Measurements from ENCODE around the gene ADGRG2. TPM values are rescaled to one million over a fixed set of nuclear protein-coding genes. Genes with fewer than 3 reads are reported as not detected.
"Not testable (repeated sequence)": the region's sequence is repeated elsewhere in the genome, so short reads cannot be mapped to it uniquely, and the experiment has no call there.

ADGRG2 gene
- polyA plus RNA-seq, 1 donor from 2014 or later = 0.05 TPM

- Histone ChIP-seq H4K20me1 (ENCODE audit: insufficient read depth) (no peaks in the 10 kb centered on the region), H3K36me3 (ENCODE audit: insufficient read depth, low read length) (no peaks in the 10 kb centered on the region), H3K9me2 (ENCODE audit: insufficient read depth, low read length) (no peaks in the 10 kb centered on the region), H3F3A (ENCODE audit: insufficient read depth, low read length, poor library complexity, severe bottlenecking) (no peaks in the 10 kb centered on the region), H3K9me3 (ENCODE audit: low read length) (no peaks in the 10 kb centered on the region), H3K79me2 (replicated peaks; ENCODE audit: insufficient read depth, low read length) (no peaks in the 10 kb centered on the region), H3K9ac (ENCODE audit: low read length) (no peak overlapping the region), H3K4me3 (ENCODE audit: low read length) (no peak overlapping the region), H2AFZ (ENCODE audit: low read depth, low read length) (no peak overlapping the region), H3K27ac (ENCODE audit: low read length) (no peak overlapping the region), H3K27me3 (ENCODE audit: insufficient read depth, low read depth, low read length) (no peaks in the 10 kb centered on the region), H3K4me2 (ENCODE audit: low read length) (no peak overlapping the region)
- no peak for TF ChIP-seq EP300 (conservative IDR thresholded peaks at IDR 0.05; ENCODE audit: poor library complexity, severe bottlenecking)
- TF ChIP-seq POLR2AphosphoS5 (IDR thresholded peaks at IDR 0.05) = no peak
- no peak for TF ChIP-seq EZH2 (IDR thresholded peaks at IDR 0.05; ENCODE audit: borderline replicate concordance, insufficient read depth, low read length, poor library complexity, severe bottlenecking)
- TF ChIP-seq RAD21 (conservative IDR thresholded peaks at IDR 0.05) = no peak
Observed at GRCh38 chrX:19019996-19020395, 102.3 kb downstream of the ADGRG2 start.

GRCh38 chrX:19017271-19017670 lies 105.0 kb downstream of the ADGRG2 start:
- no peak overlapping the region for H3K9ac ChIP-seq (ENCODE audit: low read length)
- H4K20me1 ChIP-seq (ENCODE audit: insufficient read depth) = no peaks in the 10 kb centered on the region
- no peaks in the 10 kb centered on the region for H3K79me2 ChIP-seq (replicated peaks; ENCODE audit: insufficient read depth, low read length)
- no peak overlapping the region for H3K27ac ChIP-seq (ENCODE audit: low read length)
- no peaks in the 10 kb centered on the region for H3K36me3 ChIP-seq (ENCODE audit: insufficient read depth, low read length)
- no peaks in the 10 kb centered on the region for H3K9me3 ChIP-seq (ENCODE audit: low read length)
- no peak overlapping the region for H2AFZ ChIP-seq (ENCODE audit: low read depth, low read length)
- no peak for TF ChIP-seq EZH2 (IDR thresholded peaks at IDR 0.05; ENCODE audit: borderline replicate concordance, insufficient read depth, low read length, poor library complexity, severe bottlenecking)
- TF ChIP-seq EP300 (conservative IDR thresholded peaks at IDR 0.05; ENCODE audit: poor library complexity, severe bottlenecking) = no peak
- TF ChIP-seq SMC3 (conservative IDR thresholded peaks at IDR 0.05; ENCODE audit: poor library complexity) = no peak
- TF ChIP-seq REST (IDR thresholded peaks at IDR 0.05; ENCODE audit: borderline replicate concordance) = no peak
- TF ChIP-seq POLR2AphosphoS5 (IDR thresholded peaks at IDR 0.05) = no peak
- no peak for TF ChIP-seq MXI1 (conservative IDR thresholded peaks at IDR 0.05; ENCODE audit: poor library complexity, severe bottlenecking)
- TF ChIP-seq CTCF (IDR thresholded peaks at IDR 0.05; ENCODE audit: poor library complexity, severe bottlenecking) = peak; percentile 31
- peak; percentile 20 for TF ChIP-seq RAD21 (conservative IDR thresholded peaks at IDR 0.05)
- TF ChIP-seq TAF1 (IDR thresholded peaks at IDR 0.05; ENCODE audit: low read depth) = no peak
- no peak overlapping the region for H3K4me2 ChIP-seq (ENCODE audit: low read length)
- no peaks in the 10 kb centered on the region for H3F3A ChIP-seq (ENCODE audit: insufficient read depth, low read length, poor library complexity, severe bottlenecking)
- no peak overlapping the region for H3K4me3 ChIP-seq (ENCODE audit: low read length)
- no peaks in the 10 kb centered on the region for H3K27me3 ChIP-seq (ENCODE audit: insufficient read depth, low read depth, low read length)
- H3K9me2 ChIP-seq (ENCODE audit: insufficient read depth, low read length) = no peaks in the 10 kb centered on the region

DNA sequence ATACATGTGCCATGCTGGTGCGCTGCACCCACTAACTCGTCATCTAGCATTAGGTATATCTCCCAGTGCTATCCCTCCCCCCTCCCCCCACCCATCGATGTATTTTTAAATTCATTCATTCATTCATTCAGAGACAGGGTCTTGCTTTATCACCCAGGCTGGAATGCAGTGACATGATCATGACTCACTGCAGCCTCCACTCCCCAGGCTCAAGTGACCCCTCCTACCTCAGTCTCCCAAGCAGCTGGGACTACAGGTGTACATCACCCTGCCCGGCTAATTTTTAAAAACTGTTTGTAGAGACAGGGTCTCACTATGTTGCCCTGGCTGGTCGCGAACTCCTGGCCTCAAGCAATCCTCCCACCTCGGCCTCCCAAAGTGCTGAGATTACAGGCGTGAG lies 105.7 kb downstream of the ADGRG2 start:
- not testable (repeated sequence) for H3F3A ChIP-seq (ENCODE audit: insufficient read depth, low read length, poor library complexity, severe bottlenecking); H2AFZ ChIP-seq (ENCODE audit: low read depth, low read length); H3K27me3 ChIP-seq (ENCODE audit: insufficient read depth, low read depth, low read length); H3K27ac ChIP-seq (ENCODE audit: low read length); H4K20me1 ChIP-seq (ENCODE audit: insufficient read depth); H3K4me3 ChIP-seq (ENCODE audit: low read length); H3K79me2 ChIP-seq (replicated peaks; ENCODE audit: insufficient read depth, low read length); H3K9ac ChIP-seq (ENCODE audit: low read length); H3K9me2 ChIP-seq (ENCODE audit: insufficient read depth, low read length); H3K9me3 ChIP-seq (ENCODE audit: low read length); H3K36me3 ChIP-seq (ENCODE audit: insufficient read depth, low read length); H3K4me2 ChIP-seq (ENCODE audit: low read length)
